Thymus (tissue), 11 donors: ENCODE results near the gene WNK3. TPM values are rescaled to one million over a fixed set of nuclear protein-coding genes. Genes with fewer than 3 reads are reported as not detected.

ENCODE experiments used
- DNase-seq, 9 donors: peaks; one replicate each; pipeline ENCODE4 v3.0.0-alpha.2; 2013; ENCODE audit warnings: low spot score in 9 of 9, low read depth in 6 of 9, missing footprints in 1 of 9
- H3K27ac ChIP-seq, 2 donors: one replicate each; pipeline ENCODE4 v1.5.1; 2013; ENCODE audit warnings: control low read depth in 1 of 2, low read depth in 1 of 2, low read length in 1 of 2, mild to moderate bottlenecking in 1 of 2, moderate library complexity in 1 of 2
- H3K27me3 ChIP-seq, 2 donors: one replicate each; pipeline ENCODE4 v1.5.1; 2013; ENCODE audit warnings: low read length in 1 of 2; ENCODE audit not compliant: control insufficient read depth in 2 of 2, insufficient read depth in 1 of 2
- H3K36me3 ChIP-seq, 2 donors: one replicate each; pipeline ENCODE4 v1.5.1; 2013; ENCODE audit warnings: low read length in 1 of 2, mild to moderate bottlenecking in 1 of 2, moderate library complexity in 1 of 2; ENCODE audit not compliant: control insufficient read depth in 2 of 2, insufficient read depth in 2 of 2
- H3K4me1 ChIP-seq, 2 donors: one replicate each; pipeline ENCODE4 v1.5.1; 2013; ENCODE audit warnings: low read length in 2 of 2; ENCODE audit not compliant: control insufficient read depth in 2 of 2, insufficient read depth in 2 of 2
- H3K4me3 ChIP-seq, 2 donors: one replicate each; pipeline ENCODE4 v1.5.1; 2013; ENCODE audit warnings: low read length in 2 of 2, control low read depth in 1 of 2, mild to moderate bottlenecking in 1 of 2
- H3K9me3 ChIP-seq, 2 donors: one replicate each; pipeline ENCODE4 v1.5.1; 2013; ENCODE audit warnings: low read length in 1 of 2, mild to moderate bottlenecking in 1 of 2; ENCODE audit not compliant: control insufficient read depth in 2 of 2, insufficient read depth in 1 of 2
- WGBS: extraction: QIAGEN DNeasy Blood & Tissue Kit; methylation state at CpG from one replicate; pipeline ENCODE4 v1.1.7; 2013; 5-methylcytosine and 5-hydroxymethylcytosine counted together
- polyA plus RNA-seq: library from polyadenylated mRNA; stranded (reverse); fragments of 200-250 nt; gene quantifications from one replicate; pipeline ENCODE4 v1.2.3, GENCODE V29; 2013
- total RNA-seq: library from RNA; stranded (reverse); fragments of 120-200 nt; gene quantifications from one replicate; pipeline ENCODE4 v1.2.4, GENCODE V29; 2013
- donor health status: healthy.

Gene WNK3
- total and polyA plus RNA-seq, 2 donors, result 0.30 to 1.9 TPM

GRCh38 chrX:54213603-54214002, 144.2 kb downstream of the WNK3 start:
- no peaks in the 10 kb centered on the region for H3K27me3 ChIP-seq
- 99% methylated on average over 3 of the region's 3 CpGs for WGBS
- H3K9me3 ChIP-seq, result peaks cover 0 to 3% of the 10 kb centered on the region in 2 donors
- no peaks in the 10 kb centered on the region for H3K4me1 ChIP-seq
- no peak overlapping the region for H3K4me3 ChIP-seq
- H3K27ac ChIP-seq, result no peak overlapping the region
- DNase-seq, result no peak
- no peaks in the 10 kb centered on the region for H3K36me3 ChIP-seq

- Histone ChIP-seq H3K4me1 (no peaks in the 10 kb centered on the region), H3K27me3 (no peaks in the 10 kb centered on the region), H3K4me3 (no peak overlapping the region), H3K27ac (no peak overlapping the region), H3K9me3 (no peaks in the 10 kb centered on the region), H3K36me3 (no peaks in the 10 kb centered on the region)
- WGBS, result 93% methylated on average over 3 of the region's 3 CpGs
- no peak for DNase-seq
Measured at GRCh38 chrX:54208531-54208930, 149.3 kb downstream of the WNK3 start.

GRCh38 chrX:54198262-54198661, 159.6 kb downstream of the WNK3 start:
- 95% methylated on average over 6 of the region's 6 CpGs for WGBS
- Histone ChIP-seq H3K4me1 (no peaks in the 10 kb centered on the region), H3K4me3 (no peak overlapping the region), H3K27ac (no peak overlapping the region), H3K9me3 (no peaks in the 10 kb centered on the region), H3K27me3 (no peaks in the 10 kb centered on the region), H3K36me3 (no peaks in the 10 kb centered on the region)
- no peak for DNase-seq

- Histone ChIP-seq H3K9me3 (no peaks in the 10 kb centered on the region), H3K4me3 (no peak overlapping the region), H3K27ac (no peak overlapping the region), H3K4me1 (no peaks in the 10 kb centered on the region), H3K27me3 (no peaks in the 10 kb centered on the region), H3K36me3 (no peaks in the 10 kb centered on the region)
- no peak for DNase-seq
Measured at GRCh38 chrX:54194982-54195588, 162.8 kb downstream of the WNK3 start.

- no peaks in the 10 kb centered on the region for H3K9me3 ChIP-seq
- H3K27me3 ChIP-seq, result no peaks in the 10 kb centered on the region
- no peaks in the 10 kb centered on the region for H3K4me1 ChIP-seq
- H3K4me3 ChIP-seq, result no peak overlapping the region
- 94% methylated on average over 4 of the region's 4 CpGs for WGBS
- no peaks in the 10 kb centered on the region for H3K36me3 ChIP-seq
- H3K27ac ChIP-seq, result no peak overlapping the region
- DNase-seq, result no peak
Measured at GRCh38 chrX:54193085-54193821, 164.6 kb downstream of the WNK3 start.

GRCh38 chrX:54184474-54184873, 173.4 kb downstream of the WNK3 start:
- DNase-seq, result no peak
- peaks cover 4 to 7% of the 10 kb centered on the region in 2 donors for H3K4me1 ChIP-seq
- H3K4me3 ChIP-seq, result no peak overlapping the region
- 97% methylated on average over 2 of the region's 2 CpGs for WGBS
- no peaks in the 10 kb centered on the region for H3K9me3 ChIP-seq
- H3K27me3 ChIP-seq, result no peaks in the 10 kb centered on the region
- H3K36me3 ChIP-seq, result no peaks in the 10 kb centered on the region
- H3K27ac ChIP-seq, result no peak overlapping the region

GRCh38 chrX:54182864-54183613, 174.8 kb downstream of the WNK3 start, which contains the start of gene FAM120C:
Gene FAM120C, minus strand, starts transcription at chrX:54183254. Its CDS starts 56 bp downstream, at chrX:54183198.
- H3K4me3 ChIP-seq, result peak within 1 kb of the TSS; percentile 64 to 76
- H3K27ac ChIP-seq, result peak within 1 kb of the TSS; percentile 92 to 93
- peaks cover 4 to 7% of the 10 kb centered on the region in 2 donors for H3K4me1 ChIP-seq
- WGBS, result 1% methylated on average over 68 of the region's 70 CpGs
- no peaks in the 10 kb centered on the region for H3K36me3 ChIP-seq
- no peaks in the 10 kb centered on the region for H3K9me3 ChIP-seq
- DNase-seq, result peak; percentile 36 to 87 (median 66)
- H3K27me3 ChIP-seq, result no peaks in the 10 kb centered on the region

GRCh38 chrX:54182194-54182863, 175.5 kb downstream of the WNK3 start:
- Histone ChIP-seq H3K4me1 (peaks cover 4 to 7% of the 10 kb centered on the region in 2 donors), H3K36me3 (peaks cover 0 to under 1% of the 10 kb centered on the region in 2 donors), H3K27me3 (no peaks in the 10 kb centered on the region), H3K9me3 (no peaks in the 10 kb centered on the region), H3K27ac (peak overlapping the region; percentile 92 to 93), H3K4me3 (peak overlapping the region; percentile 64 to 76)
- WGBS, result 1% methylated on average over 36 of the region's 36 CpGs
- DNase-seq, result peak in 7 of 9 donors; percentile 21 to 71 (median 30)
